GM12801 (cell line): Measurements from ENCODE around the gene YIPF2.

Experiments
- CTCF ChIP-seq: IDR thresholded peaks from one replicate; pipeline ENCODE4 v1.5.1; 2011; ENCODE audit warnings: control low read depth; ENCODE audit not compliant: insufficient read length; ENCODE audit errors: extremely low read depth

Gene YIPF2

GRCh38 chr19:10919352-10920287, 8.8 kb downstream of the YIPF2 start:
- no peak for TF ChIP-seq CTCF

GRCh38 chr19:10918359-10918758, 10.1 kb downstream of the YIPF2 start:
- TF ChIP-seq CTCF: no peak

GRCh38 chr19:10916602-10917001, 11.8 kb downstream of the YIPF2 start:
- TF ChIP-seq CTCF: no peak

GRCh38 chr19:10915130-10916091, 13.0 kb downstream of the YIPF2 start:
- TF ChIP-seq CTCF: no peak

GRCh38 chr19:10913716-10914340, 14.6 kb downstream of the YIPF2 start:
- TF ChIP-seq CTCF: no peak

- no peak for TF ChIP-seq CTCF
Observed at GRCh38 chr19:10912619-10913018, 15.8 kb downstream of the YIPF2 start.
